Right lobe of liver (tissue), 4 donors: ENCODE measurements around the gene PLCB2.

ENCODE experiments used
- CTCF ChIP-seq, 4 donors: fragments of 200-600 bp in 3 of 4; fragments of 450-650 bp in 1 of 4; IDR thresholded peaks; one replicate each; pipeline versions ENCODE4 v1.5.1 to v1.8.0; 2016 to 2022; ENCODE audit warnings: antibody characterized with exemption in 4 of 4, mild to moderate bottlenecking in 2 of 4
- POLR2A ChIP-seq: fragments of 450-650 bp; IDR thresholded peaks from one replicate; pipeline ENCODE4 v1.6.1; 2017; ENCODE audit warnings: antibody characterized with exemption, mild to moderate bottlenecking
- donor health status: DM: no; HTN: no; CAD: no.
- donor health status: DM: no; HTN: no; CAD: no.
- donor health status: DM: no; HTN: yes; CAD: no.

GRCh38 chr15:40273428-40273827 lies 34.3 kb downstream of the PLCB2 start:
- TF ChIP-seq CTCF (IDR thresholded peaks at IDR 0.05) (no peak), POLR2A (no peak)
